ENCODE measurements around the gene KANK2.
"Not testable (repeated sequence)": the region's sequence is repeated elsewhere in the genome, so short reads cannot be mapped to it uniquely, and the experiment has no call there.

Gene KANK2

GRCh38 chr19:11191934-11192333, 5.4 kb downstream of the KANK2 start:
- Mint-ChIP-seq H3K27ac (no peak overlapping the region), H3K4me1 (peaks cover 11% of the 10 kb centered on the region), H3K9me3 (no peaks in the 10 kb centered on the region), H3K36me3 (ENCODE audit: low read depth) (peaks cover 20% of the 10 kb centered on the region), H3K27me3 (ENCODE audit: low read depth, poor library complexity) (no peaks in the 10 kb centered on the region), H3K4me3 (no peak overlapping the region)
- TF ChIP-seq, protein P1, sequence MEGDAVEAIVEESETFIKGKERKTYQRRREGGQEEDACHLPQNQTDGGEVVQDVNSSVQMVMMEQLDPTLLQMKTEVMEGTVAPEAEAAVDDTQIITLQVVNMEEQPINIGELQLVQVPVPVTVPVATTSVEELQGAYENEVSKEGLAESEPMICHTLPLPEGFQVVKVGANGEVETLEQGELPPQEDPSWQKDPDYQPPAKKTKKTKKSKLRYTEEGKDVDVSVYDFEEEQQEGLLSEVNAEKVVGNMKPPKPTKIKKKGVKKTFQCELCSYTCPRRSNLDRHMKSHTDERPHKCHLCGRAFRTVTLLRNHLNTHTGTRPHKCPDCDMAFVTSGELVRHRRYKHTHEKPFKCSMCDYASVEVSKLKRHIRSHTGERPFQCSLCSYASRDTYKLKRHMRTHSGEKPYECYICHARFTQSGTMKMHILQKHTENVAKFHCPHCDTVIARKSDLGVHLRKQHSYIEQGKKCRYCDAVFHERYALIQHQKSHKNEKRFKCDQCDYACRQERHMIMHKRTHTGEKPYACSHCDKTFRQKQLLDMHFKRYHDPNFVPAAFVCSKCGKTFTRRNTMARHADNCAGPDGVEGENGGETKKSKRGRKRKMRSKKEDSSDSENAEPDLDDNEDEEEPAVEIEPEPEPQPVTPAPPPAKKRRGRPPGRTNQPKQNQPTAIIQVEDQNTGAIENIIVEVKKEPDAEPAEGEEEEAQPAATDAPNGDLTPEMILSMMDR (IDR thresholded peaks at IDR 0.05): no peak
- DNase-seq: no peak

DNA sequence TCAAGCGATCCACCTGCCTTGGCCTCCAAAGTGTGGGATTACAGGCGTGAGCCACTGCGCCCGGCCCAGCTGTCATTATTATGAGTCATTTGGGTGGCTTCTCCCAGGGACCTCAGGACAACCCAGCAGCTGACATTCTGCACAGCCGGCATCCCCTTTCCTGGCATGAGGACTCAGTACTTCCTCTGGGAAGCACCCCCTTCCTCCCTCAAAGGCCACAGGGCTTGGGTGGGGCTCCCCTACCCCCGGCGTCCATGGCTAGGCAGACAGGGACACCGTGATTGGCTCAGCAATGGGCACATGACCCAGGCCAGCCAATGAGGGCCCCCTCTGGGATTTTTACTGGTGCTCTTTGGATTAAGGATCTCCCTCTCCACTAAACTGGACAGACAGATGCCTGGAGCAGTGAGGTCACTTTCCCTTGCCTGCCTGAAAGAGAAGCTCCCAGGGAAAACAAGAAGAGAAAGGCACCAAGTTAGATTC, 6.0 kb downstream of the KANK2 start:
- no peaks in the 10 kb centered on the region for H3K9me3 Mint-ChIP-seq
- no peaks in the 10 kb centered on the region for H3K27me3 Mint-ChIP-seq (ENCODE audit: low read depth, poor library complexity)
- no peak overlapping the region for H3K4me3 Mint-ChIP-seq
- TF ChIP-seq, protein P1 (IDR thresholded peaks at IDR 0.05): no peak
- H3K27ac Mint-ChIP-seq: no peak overlapping the region
- no peak for DNase-seq
- peaks cover 26% of the 10 kb centered on the region for H3K36me3 Mint-ChIP-seq (ENCODE audit: low read depth)
- H3K4me1 Mint-ChIP-seq: peaks cover 13% of the 10 kb centered on the region

DNA sequence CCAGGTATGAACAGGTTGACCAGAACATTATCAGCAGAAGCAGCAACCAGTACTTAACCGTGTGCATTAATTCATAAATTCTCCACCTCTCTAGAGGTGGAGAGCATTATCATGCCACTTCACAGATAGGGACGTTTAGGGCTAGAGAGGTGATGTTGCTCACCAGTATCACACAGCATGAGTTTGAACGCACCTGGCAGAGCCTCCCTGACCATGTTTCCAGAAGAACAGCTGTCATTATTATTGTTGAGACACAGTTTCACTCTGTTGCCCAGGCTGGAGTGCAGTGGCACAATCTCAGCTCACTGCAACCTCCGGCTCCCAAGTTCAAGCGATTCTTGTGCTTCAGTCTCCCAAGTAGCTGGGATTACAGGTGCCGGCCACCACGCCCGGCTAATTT, 6.8 kb downstream of the KANK2 start:
- Mint-ChIP-seq H3K27ac (no peak overlapping the region), H3K36me3 (ENCODE audit: low read depth) (peaks cover 34% of the 10 kb centered on the region), H3K27me3 (ENCODE audit: low read depth, poor library complexity) (no peaks in the 10 kb centered on the region), H3K4me3 (no peak overlapping the region), H3K9me3 (no peaks in the 10 kb centered on the region), H3K4me1 (peaks cover 15% of the 10 kb centered on the region)
- TF ChIP-seq, protein P1 (IDR thresholded peaks at IDR 0.05): no peak
- no peak for DNase-seq

DNA sequence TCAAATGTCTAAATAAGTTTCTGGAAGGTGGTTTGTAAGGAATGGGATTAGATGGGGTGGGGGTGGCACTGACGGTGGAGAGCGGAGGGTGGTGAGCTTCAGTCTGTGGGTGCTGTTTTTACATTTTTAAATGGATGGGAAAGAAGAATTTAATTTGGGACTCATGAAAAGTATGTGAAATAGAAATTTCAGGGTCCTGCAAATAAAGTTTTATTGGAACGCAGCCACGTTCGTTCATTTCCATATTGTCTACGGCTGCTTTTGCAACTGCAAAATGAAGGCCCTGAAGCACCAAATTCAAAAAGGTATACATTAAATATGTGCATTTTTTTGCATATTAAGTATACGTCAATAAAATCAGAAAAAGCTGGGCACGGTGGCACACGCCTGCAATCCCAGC, 9.9 kb downstream of the KANK2 start:
- DNase-seq: no peak
- Mint-ChIP-seq H3K27ac (peak overlapping the region; percentile 10), H3K4me3 (no peak overlapping the region), H3K9me3 (peaks cover 6% of the 10 kb centered on the region), H3K36me3 (ENCODE audit: low read depth) (peaks cover 50% of the 10 kb centered on the region), H3K4me1 (peaks cover 12% of the 10 kb centered on the region), H3K27me3 (ENCODE audit: low read depth, poor library complexity) (no peaks in the 10 kb centered on the region)
- TF ChIP-seq, protein P1 (IDR thresholded peaks at IDR 0.05): no peak

- Mint-ChIP-seq H3K27ac (no peak overlapping the region), H3K36me3 (ENCODE audit: low read depth) (peaks cover 46% of the 10 kb centered on the region), H3K9me3 (peaks cover 6% of the 10 kb centered on the region), H3K27me3 (ENCODE audit: low read depth, poor library complexity) (no peaks in the 10 kb centered on the region), H3K4me1 (peaks cover 21% of the 10 kb centered on the region), H3K4me3 (no peak overlapping the region)
- TF ChIP-seq, protein P1 (IDR thresholded peaks at IDR 0.05): no peak
- no peak for DNase-seq
Measured at GRCh38 chr19:11182994-11183393, 14.4 kb downstream of the KANK2 start.

GRCh38 chr19:11181488-11181887, 15.9 kb downstream of the KANK2 start:
- no peak for DNase-seq
- peaks cover 6% of the 10 kb centered on the region for H3K9me3 Mint-ChIP-seq
- peaks cover 22% of the 10 kb centered on the region for H3K4me1 Mint-ChIP-seq
- no peak overlapping the region for H3K4me3 Mint-ChIP-seq
- H3K27me3 Mint-ChIP-seq (ENCODE audit: low read depth, poor library complexity): no peaks in the 10 kb centered on the region
- TF ChIP-seq, protein P1 (IDR thresholded peaks at IDR 0.05): no peak
- H3K36me3 Mint-ChIP-seq (ENCODE audit: low read depth): peaks cover 41% of the 10 kb centered on the region
- H3K27ac Mint-ChIP-seq: no peak overlapping the region

DNA sequence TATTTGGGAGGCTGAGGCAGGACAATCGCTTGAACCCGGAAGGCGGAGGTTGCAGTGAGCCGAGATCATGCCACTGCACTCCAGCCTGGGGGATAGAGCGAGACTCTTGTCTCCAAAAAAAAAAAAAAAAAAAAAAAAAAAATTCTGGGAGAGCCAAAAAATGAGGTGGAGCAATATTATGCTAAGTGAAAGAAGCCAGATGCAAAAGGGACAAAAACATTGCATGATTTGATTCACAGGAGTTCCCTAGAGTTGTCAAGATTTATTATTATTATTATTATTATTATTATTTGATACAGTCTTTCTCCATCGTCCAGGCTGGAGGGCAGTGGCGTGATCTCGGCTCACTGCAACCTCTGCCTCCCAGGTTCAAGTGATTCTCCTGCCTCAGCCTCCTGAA, 16.4 kb downstream of the KANK2 start:
- H3K9me3 Mint-ChIP-seq; H3K27ac Mint-ChIP-seq; DNase-seq; H3K4me3 Mint-ChIP-seq; H3K27me3 Mint-ChIP-seq (ENCODE audit: low read depth, poor library complexity): not testable (repeated sequence)
- peaks cover 41% of the 10 kb centered on the region for H3K36me3 Mint-ChIP-seq (ENCODE audit: low read depth)
- H3K4me1 Mint-ChIP-seq: peaks cover 17% of the 10 kb centered on the region

All from nephron progenitor cell (in vitro differentiated cells).